HG03460 (cell line): ENCODE results near the gene DCAF8L2.
"Not testable (repeated sequence)": the region's sequence is repeated elsewhere in the genome, so short reads cannot be mapped to it uniquely, and the experiment has no call there.

Experiments
- ATAC-seq: cut with Tn5 transposase; IDR thresholded peaks from one replicate; pipeline ENCODE4 v1.9.1; 2021; ENCODE audit not compliant: unreplicated experiment

DCAF8L2 gene

DNA sequence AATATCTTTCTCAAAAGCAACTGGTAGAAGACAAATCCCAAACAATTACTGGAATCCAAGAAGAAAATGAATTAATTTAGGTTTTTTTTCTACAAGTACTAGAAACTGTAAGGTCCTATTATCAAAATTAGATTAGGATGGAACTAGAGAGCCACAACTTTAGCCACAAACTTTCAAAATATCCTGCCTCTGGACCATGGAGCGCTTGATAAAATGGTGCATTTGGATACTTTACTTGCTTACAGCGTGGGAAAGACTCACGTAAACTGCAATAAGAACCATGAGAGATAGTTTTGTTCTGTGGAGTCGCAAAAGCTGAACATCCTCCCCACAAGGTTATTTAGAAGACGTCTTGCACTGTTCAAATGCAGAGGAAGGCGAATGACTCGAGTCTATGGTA lies at the start of gene DCAF8L2:
Gene DCAF8L2, plus strand, starts transcription at position 301 of the 400 bp plus-strand sequence. CDS start 156,552 bp downstream, outside the sequence.
- ATAC-seq, result no peak

DNA sequence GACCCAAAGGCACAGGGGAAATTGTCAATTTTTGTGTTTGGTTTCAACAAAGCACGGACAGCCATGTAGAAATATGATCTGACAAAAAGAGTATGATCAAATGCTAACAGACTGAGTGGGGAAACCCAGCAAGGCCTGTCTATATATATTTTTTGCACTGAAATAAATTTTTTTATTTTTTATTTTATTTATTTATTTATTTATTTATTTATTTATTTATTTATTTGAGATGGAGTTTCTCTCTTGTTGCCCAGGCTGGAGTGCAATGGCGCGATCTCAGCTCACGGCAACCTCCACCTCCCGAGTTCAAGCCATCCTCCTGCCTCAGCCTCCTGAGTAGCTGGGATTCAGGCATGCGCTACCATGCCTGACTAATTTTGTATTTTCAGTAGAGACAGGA lies 49.0 kb upstream of the DCAF8L2 start:
- ATAC-seq, result not testable (repeated sequence)

GRCh38 chrX:27548624-27549023 lies 41.5 kb upstream of the DCAF8L2 start:
- ATAC-seq, result no peak

DNA sequence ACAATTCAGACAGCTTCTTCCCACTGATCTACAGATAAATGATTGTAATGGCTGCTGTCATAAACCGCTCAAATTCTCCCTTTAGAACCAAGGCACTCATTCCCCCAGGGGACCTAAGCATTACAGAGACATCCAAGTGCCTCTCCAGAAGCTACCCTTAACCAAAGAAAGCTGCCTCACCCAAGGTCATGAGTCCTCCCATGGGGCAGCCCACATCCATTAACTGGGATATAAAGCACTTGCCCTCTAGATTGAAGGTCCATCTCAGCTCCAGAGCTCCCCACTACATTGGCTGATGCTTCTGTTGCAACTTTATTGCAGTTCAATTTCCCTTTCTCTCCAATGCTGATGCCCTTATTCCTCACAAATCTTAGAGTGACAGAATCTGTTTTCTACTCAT lies 40.5 kb upstream of the DCAF8L2 start:
- no peak for ATAC-seq

DNA sequence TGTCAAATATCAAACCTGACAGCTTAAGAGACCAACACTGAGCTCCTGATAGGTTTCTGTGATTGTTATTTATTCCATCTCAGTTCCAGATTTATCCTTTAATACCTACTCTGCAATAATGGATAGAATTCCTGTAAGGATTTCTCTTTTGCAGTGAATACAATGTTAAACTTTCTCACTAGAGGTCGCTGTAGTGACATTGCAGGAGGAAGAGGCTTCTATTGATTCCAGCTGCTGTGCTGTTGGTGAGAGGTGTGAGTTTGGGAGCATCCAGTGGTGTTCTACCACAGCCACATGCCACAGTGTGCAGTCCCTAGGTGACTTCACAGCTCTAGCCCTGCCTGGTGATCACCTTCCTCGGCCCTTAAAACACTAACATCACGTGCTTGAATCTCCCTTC lies 34.6 kb upstream of the DCAF8L2 start:
- ATAC-seq, result no peak

- no peak for ATAC-seq
Measured at GRCh38 chrX:27565992-27566391, 24.2 kb upstream of the DCAF8L2 start.

- no peak for ATAC-seq
Measured at GRCh38 chrX:27571164-27571563, 19.0 kb upstream of the DCAF8L2 start.

GRCh38 chrX:27575565-27575964 lies 14.6 kb upstream of the DCAF8L2 start:
- ATAC-seq, result no peak

DNA sequence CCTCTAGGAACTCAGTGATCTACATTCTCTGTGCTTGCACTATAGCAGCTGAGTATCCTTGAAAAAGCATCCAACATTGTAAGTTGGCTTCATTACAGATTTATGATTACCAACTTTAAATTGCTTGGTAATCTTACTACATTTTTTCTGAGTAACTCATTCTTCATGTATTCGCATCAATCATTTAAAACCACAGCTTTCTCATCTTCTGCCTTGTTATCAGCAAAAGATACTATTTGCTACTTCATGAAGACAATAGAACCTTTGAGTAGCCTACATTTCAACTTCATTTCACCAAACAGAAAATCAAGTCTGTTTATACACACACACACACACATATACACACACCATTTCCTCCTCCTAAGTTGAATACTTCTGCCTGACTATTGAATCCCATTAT lies 6.2 kb upstream of the DCAF8L2 start:
- no peak for ATAC-seq

DNA sequence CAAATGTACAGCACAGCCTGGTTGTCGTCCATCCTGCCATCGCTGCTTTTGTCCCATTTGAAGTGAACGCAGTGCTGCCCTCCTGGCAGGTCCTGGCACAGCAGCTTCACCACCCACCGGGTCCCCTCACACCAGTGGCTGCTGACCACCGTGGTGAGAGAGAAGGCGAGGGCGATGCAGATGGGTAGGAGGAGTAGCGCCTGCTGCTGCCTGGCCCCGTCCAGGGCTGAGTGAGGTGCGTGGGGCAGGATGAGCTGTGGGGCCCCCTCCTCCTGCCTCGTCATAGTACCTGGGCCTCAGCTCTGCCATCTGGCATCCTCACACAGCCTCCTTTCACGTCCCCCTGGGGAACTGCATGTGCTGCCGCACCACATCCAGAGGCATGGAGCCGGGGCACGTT lies 1.8 kb downstream of the DCAF8L2 start:
- ATAC-seq, result no peak

DNA sequence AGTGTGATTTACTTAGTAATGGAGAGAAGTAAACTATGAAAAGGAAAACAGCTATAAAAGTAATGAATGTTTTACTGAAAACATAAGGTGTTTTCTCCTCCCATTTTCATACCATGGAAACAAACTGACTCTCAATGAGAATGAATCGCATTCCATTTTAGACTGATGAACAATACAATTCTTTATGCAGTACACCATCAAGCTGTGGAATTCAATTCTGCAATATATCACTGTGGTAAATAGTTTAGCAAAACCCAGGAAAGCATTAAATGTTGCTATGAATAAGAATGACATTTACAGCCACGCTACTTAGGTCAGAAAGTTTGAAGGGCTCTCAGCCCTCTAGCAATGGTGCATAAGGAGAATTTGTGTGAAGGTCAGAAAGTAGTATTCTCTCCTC lies 7.4 kb downstream of the DCAF8L2 start:
- ATAC-seq, result no peak

DNA sequence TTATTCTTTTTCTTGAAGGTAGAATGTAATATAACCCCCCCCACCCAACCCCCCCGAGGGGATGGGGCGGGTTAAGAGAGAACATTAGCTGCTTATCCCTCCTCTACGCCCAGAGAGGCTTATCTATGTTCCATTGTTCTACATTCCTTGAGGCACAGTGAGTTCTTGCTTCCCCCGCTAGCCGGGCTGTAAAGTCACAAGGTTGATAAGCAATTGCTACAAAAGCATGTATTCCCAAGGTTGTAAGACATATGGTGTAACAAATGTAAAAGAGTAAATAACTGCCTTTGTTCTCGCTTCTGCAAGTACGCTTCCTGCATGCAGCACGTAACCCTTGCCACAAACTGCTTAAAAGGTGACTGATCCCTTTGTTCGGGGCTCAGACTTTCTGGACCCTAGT lies 8.2 kb downstream of the DCAF8L2 start:
- no peak for ATAC-seq

- ATAC-seq, result no peak
Measured at GRCh38 chrX:27599928-27600327, 9.8 kb downstream of the DCAF8L2 start.

DNA sequence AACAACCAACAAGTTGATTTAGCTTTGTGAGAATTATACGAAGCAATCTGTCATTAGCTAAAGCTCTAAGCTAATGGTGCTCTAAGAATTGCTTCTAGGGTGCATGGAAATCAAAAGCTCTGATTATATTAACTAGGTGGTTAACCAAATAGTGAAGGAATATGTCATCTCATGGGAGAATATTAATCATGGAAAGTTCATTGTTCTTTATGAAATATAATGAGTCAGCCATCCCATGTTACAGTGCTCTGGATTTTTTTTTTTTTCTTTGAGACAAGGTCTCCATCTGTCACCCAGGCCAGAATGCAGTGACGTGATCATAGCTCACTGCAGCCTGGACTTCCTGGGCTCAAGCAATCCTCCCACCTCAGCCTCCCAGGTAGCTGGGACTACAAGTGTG lies 10.5 kb downstream of the DCAF8L2 start:
- no peak for ATAC-seq

- ATAC-seq, result no peak
Measured at GRCh38 chrX:27608671-27609070, 18.5 kb downstream of the DCAF8L2 start.

GRCh38 chrX:27619459-27619858 lies 29.3 kb downstream of the DCAF8L2 start:
- no peak for ATAC-seq

GRCh38 chrX:27619975-27620374 lies 29.8 kb downstream of the DCAF8L2 start:
- ATAC-seq, result no peak

GRCh38 chrX:27622883-27623282 lies 32.7 kb downstream of the DCAF8L2 start:
- ATAC-seq, result no peak

- no peak for ATAC-seq
Measured at GRCh38 chrX:27626066-27626465, 35.9 kb downstream of the DCAF8L2 start.

GRCh38 chrX:27633328-27633727 lies 43.2 kb downstream of the DCAF8L2 start:
- no peak for ATAC-seq

GRCh38 chrX:27656581-27656980 lies 66.4 kb downstream of the DCAF8L2 start:
- no peak for ATAC-seq

GRCh38 chrX:27660878-27661277 lies 70.7 kb downstream of the DCAF8L2 start:
- no peak for ATAC-seq

DNA sequence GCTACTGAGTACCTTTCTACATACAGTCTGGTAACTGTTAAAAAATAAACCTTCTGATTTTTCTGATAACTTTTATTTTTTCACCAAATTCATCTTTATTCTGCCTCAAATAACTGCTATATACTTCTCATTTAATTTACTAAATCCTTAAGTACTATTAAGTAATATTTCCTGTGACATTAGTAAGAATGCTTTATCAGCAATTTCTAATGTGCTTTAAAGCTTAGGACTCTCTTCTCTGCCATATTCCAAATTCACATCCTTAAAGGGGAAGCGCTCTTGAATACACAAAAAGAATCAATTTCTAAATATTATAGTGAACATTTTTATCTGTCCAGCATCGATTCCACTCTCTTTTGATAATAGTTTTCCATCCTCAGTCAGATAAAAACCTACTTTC lies 81.1 kb downstream of the DCAF8L2 start:
- no peak for ATAC-seq

DNA sequence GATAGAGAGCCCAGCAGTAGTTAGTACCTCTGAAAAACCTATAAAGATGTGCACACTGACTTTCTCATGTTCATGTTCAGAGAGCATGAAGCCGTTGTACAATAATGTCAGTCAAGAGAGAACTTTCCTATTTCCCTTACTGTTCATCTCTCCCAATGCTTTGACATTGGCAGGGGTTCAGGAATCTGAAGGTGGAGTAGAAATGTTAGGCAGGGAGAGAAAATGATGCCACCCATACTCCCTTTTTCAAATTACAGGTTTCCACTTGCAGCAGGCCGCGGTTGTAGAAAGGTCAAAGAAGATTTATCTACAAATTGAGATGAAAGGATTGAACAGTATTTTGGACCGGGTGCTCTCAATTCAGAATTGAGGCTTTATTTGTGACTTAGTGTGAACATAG lies 84.3 kb downstream of the DCAF8L2 start:
- no peak for ATAC-seq
